ENCODE data around the gene VMO1. TPM values are rescaled to one million over a fixed set of nuclear protein-coding genes. Genes with fewer than 3 reads are reported as not detected.

The VMO1 gene
- total RNA-seq, 1 donor from 2014 or later: not detected

DNA sequence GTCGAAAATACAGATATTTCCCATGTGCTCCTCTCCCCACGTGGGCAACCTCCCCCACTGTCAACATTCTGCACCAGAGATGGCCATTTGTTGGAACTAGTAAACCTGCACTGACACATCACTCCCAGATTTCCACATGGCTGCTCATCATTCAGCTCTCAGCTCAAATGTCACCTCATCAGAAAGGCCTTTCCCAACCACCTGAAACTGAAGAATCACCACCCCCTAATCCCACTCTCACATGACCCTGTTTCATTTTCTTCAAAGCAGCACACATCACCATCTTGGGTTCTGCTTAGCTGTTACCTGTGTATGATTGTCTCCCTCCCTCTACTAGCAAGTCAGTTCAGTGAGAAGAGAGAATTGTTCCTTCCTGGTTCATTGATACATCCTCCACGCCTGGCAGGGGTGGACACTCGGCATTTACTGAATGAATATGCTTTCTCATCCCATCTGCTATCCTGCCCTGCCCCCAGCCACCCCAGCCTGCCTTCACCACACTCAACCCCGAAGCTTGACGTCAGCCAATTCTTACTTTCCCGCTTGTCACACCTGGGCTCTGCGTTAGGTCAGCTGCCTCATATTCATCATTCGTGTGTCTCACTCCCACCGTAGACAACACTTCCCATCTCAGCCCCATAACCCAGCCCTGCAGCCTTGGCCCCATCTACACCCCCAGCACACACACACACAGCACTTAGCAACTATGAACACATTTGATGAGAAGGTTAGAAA lies 14.5 kb upstream of the VMO1 start:
- Mint-ChIP-seq H3K4me3 (no peak overlapping the region), H3K4me1 (peaks cover 19% of the 10 kb centered on the region)

DNA sequence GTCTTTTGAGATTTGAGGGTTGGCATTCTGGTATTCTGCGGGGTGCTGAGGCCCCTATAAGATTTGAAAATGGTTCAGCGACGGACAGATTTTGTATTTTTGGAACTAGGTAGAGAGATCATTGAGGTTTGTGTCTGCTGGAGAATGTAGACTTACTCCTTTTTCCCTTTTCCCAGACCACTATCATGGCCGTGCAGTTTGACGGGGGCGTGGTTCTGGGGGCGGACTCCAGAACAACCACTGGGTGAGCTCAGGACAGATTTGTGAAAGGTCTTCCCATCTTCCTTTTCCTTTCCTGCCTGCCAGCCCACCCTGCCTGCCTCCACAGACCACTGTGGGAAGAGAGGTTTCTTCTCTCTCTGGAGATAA lies 10.4 kb upstream of the VMO1 start:
- POLR2A ChIA-PET: interaction anchor here (0.6 to 1.6 kb wide), 16 partner anchors 9 to 722 kb away, joined by 3 to 31 read pairs (median 5); partner anchors contain the start of genes ARRB2, DERL2, MIS12 and PFN1
- ATAC-seq (ENCODE audit: low read depth) (no peak), DNase-seq (no peak)
- H3K4me1 Mint-ChIP-seq: peaks cover 20% of the 10 kb centered on the region
- peak overlapping the region; percentile 97 for H3K27ac Mint-ChIP-seq
- no peaks in the 10 kb centered on the region for H3K9me3 Mint-ChIP-seq
- no peaks in the 10 kb centered on the region for H3K27me3 Mint-ChIP-seq
- TF ChIP-seq, protein P1, sequence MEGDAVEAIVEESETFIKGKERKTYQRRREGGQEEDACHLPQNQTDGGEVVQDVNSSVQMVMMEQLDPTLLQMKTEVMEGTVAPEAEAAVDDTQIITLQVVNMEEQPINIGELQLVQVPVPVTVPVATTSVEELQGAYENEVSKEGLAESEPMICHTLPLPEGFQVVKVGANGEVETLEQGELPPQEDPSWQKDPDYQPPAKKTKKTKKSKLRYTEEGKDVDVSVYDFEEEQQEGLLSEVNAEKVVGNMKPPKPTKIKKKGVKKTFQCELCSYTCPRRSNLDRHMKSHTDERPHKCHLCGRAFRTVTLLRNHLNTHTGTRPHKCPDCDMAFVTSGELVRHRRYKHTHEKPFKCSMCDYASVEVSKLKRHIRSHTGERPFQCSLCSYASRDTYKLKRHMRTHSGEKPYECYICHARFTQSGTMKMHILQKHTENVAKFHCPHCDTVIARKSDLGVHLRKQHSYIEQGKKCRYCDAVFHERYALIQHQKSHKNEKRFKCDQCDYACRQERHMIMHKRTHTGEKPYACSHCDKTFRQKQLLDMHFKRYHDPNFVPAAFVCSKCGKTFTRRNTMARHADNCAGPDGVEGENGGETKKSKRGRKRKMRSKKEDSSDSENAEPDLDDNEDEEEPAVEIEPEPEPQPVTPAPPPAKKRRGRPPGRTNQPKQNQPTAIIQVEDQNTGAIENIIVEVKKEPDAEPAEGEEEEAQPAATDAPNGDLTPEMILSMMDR (IDR thresholded peaks at IDR 0.05): no peak
- peaks cover 31% of the 10 kb centered on the region for H3K36me3 Mint-ChIP-seq (ENCODE audit: low read depth)
- intact Hi-C loops (cut with micrococcal nuclease): loop anchor here (1.0 kb wide), 2 partner anchors 11 to 37 kb away; partner anchors contain the start of genes MINK1 and PLD2
- peak overlapping the region; percentile 100 for H3K4me3 Mint-ChIP-seq
- CTCF ChIA-PET: no interaction called here

More for the DNA sequence above, 14.5 kb upstream of the VMO1 start:
- Mint-ChIP-seq H3K27ac (no peak overlapping the region), H3K27me3 (no peaks in the 10 kb centered on the region), H3K36me3 (ENCODE audit: low read depth) (peaks cover 31% of the 10 kb centered on the region), H3K9me3 (no peaks in the 10 kb centered on the region)
- ChIA-PET CTCF (no interaction called here), POLR2A (interaction anchor here (1.6 kb wide), 1 partner anchor 11 kb away, joined by 4 read pairs; no protein-coding TSS in a partner anchor)
- ATAC-seq (ENCODE audit: low read depth) (no peak), DNase-seq (no peak)
- TF ChIP-seq, protein P1 (IDR thresholded peaks at IDR 0.05): no peak
- intact Hi-C loops (cut with micrococcal nuclease): no loop called here

DNA sequence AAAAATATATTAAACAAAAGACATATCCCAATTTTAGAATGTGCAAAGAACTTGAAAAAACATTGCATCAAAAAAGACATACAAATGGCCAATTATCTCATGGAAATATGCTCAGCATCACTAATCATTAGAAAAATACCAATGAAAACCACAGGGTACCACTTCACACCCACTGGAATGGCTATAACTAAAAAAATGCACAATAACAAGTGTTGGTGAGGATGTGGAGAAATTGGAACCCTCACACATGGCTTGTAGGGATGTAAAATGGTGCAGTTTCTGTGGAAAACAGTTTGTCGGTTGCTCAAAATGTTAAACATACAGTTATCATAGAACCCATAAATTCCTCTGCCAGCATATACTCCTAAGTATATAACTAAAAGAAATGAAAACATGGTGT lies 9.0 kb upstream of the VMO1 start:
- ChIA-PET CTCF (no interaction called here), POLR2A (interaction anchor here (1.2 kb wide), 1 partner anchor 145 kb away, joined by 5 read pairs; the partner anchor contains the start of genes RNF167 and SLC25A11)
- no peaks in the 10 kb centered on the region for H3K9me3 Mint-ChIP-seq
- ATAC-seq (ENCODE audit: low read depth) (no peak), DNase-seq (no peak)
- intact Hi-C loops (cut with micrococcal nuclease): no loop called here
- peak overlapping the region; percentile 97 for H3K27ac Mint-ChIP-seq
- H3K4me3 Mint-ChIP-seq: no peak overlapping the region
- peaks cover 24% of the 10 kb centered on the region for H3K36me3 Mint-ChIP-seq (ENCODE audit: low read depth)
- TF ChIP-seq, protein P1 (IDR thresholded peaks at IDR 0.05): no peak
- H3K27me3 Mint-ChIP-seq: no peaks in the 10 kb centered on the region
- H3K4me1 Mint-ChIP-seq: peaks cover 22% of the 10 kb centered on the region

DNA sequence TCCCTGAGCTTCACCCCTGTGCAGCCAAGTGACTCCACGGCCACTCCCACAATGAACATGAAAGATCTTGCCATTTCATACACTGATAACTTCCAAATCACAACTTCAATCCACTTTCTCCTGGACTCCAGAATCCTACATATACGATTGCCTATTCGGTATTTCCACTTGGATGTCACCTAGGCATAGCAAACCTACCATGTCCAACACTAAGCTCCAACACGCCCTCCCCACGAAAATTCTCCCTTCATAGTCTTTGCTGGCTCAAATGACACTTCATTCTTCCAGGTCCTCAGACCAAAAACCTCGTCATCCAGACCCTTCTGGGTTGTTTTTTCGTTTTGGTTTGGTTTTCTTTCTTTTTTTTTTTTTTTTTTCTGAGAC lies 4.5 kb upstream of the VMO1 start:
- ATAC-seq (ENCODE audit: low read depth) (no peak), DNase-seq (no peak)
- peaks cover 15% of the 10 kb centered on the region for H3K4me1 Mint-ChIP-seq
- TF ChIP-seq, protein P1 (IDR thresholded peaks at IDR 0.05): no peak
- peak overlapping the region; percentile 44 for H3K27ac Mint-ChIP-seq
- H3K36me3 Mint-ChIP-seq (ENCODE audit: low read depth): no peaks in the 10 kb centered on the region
- H3K9me3 Mint-ChIP-seq: no peaks in the 10 kb centered on the region
- H3K4me3 Mint-ChIP-seq: peak overlapping the region; percentile 89
- CTCF ChIA-PET: interaction anchor here (0.8 to 2.0 kb wide), 12 partner anchors 9 to 83 kb away, joined by 3 to 17 read pairs (median 8); partner anchors contain the start of genes ARRB2, MED11 and PLD2
- POLR2A ChIA-PET: interaction anchor here (0.6 to 2.4 kb wide), 11 partner anchors 9 to 1965 kb away, joined by 3 to 20 read pairs (median 4); partner anchors contain the start of genes ARRB2, C17orf107, CXCL16 and MED11
- peaks cover 15% of the 10 kb centered on the region for H3K27me3 Mint-ChIP-seq
- intact Hi-C loops (cut with micrococcal nuclease): loop anchor here (1.0 to 2.0 kb wide), 6 partner anchors 17 to 224 kb away; partner anchors contain the start of genes ARRB2, MED11 and PLD2
